ENCODE results near the gene TRIM59.
"Not testable (repeated sequence)": the region's sequence is repeated elsewhere in the genome, so short reads cannot be mapped to it uniquely, and the experiment has no call there.

Gene TRIM59

DNA sequence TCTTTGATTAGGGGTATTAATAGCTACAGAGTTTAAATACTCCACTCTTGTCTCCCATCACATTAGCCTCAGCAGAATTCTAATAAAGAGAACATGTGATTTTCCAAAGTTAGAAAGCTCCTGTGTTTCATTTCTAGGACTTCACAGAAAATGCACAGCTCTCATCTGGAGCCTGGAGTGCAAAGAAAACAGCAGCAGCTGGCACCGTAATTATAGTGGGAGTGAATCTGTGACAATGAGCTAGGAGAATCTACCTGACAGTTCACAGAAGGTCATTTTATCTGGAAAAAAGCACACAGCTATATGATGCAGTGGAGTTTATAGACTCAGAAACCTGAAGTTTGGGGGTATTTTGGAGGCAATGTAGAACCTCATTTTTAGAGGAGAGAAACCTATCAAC lies 5.4 kb upstream of the TRIM59 start:
- no peak for DNase-seq

DNA sequence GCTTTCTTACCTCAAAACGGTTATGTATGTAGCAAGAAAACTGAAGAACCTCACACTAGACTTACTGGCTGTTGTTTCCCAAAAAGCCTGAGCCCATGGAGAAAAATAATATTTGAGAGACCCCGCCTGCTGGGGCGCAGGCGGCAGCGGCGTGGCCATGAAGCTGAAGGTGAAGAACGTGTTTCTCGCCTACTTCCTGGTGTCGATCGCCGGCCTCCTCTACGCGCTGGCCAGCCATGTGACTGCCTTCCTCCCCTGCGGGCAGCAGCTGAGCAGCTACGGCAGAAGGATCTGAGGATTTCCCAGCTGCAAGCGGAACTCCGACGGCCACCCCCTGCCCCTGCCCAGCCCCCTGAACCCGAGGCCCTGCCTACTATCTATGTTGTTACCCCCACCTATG lies 2.7 kb upstream of the TRIM59 start:
- not testable (repeated sequence) for DNase-seq

DNA sequence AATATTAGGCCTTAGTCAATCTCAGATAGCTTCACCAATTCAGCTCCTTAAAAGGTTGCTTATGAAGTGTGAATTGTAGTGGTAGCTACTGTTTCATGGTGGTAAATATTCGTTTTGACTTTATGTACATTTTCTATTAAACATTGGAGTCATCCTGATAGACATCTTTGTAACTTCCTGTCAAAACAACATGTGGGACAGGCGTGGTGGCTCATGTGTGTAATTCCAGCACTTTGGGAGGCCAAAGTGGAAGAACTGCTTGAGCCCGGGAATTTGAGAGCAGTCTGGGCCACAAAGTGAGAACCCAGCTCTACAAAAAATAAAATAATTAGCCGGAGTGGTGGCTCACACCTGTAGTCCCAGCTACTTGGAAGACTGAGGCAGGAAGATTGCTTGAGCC lies 2.0 kb upstream of the TRIM59 start:
- DNase-seq = no peak

DNA sequence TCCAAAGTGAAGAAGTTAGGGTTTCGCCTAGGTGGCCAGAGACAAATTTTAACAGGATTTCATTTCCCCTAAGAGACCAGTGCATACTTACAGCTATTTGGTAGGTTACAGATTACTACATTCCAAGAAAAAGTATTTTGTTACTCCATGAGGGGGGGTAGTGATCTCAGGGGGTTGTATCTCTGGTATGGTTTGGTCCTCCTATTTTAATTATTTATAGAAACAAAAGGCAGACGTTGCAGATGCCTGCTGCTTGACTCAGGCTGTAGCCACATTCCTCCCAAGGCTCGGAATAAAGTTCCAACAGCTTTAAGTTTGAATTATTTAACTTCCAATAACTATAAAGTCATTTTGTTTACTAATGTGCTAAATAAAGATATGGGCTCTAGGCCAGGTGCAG lies 1.3 kb upstream of the TRIM59 start:
- no peak for DNase-seq

DNA sequence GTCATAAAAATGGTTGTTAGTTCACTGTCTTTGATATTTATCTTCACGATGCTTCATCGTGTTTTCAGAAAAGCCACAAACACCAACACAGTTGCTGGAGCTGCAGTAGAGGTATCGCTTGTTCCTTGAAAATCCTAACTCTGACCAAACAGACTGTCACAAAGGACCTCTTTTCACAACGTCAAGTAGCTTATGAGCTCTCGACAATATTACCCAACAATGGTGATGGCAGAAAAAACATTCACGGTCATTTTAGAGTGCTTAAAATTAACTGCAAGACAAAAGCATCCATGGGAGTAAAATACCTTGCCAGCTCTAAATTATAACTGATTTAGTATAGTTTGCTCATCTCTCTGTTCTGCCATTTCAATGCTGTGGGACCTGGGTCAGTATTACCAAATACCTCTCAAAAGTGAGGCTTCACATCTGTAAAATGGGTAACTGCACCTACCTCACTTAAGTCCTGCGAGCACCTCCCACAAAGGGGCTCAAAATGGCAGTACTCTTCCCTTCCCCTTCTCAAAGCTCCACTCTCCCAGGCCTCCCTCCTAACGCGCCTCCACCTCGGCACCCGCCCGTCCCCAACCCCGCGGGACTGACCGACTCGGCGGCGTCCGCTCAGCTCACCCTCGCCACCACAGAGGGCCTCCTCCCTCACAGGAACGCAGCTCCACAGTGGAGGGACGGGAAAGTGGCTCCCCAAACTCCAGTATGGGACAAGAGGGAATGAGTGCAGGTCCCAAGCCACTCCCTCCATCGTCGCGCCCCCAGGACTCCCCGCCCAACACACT lies 546 bp downstream of the TRIM59 start:
- DNase-seq = no peak

DNA sequence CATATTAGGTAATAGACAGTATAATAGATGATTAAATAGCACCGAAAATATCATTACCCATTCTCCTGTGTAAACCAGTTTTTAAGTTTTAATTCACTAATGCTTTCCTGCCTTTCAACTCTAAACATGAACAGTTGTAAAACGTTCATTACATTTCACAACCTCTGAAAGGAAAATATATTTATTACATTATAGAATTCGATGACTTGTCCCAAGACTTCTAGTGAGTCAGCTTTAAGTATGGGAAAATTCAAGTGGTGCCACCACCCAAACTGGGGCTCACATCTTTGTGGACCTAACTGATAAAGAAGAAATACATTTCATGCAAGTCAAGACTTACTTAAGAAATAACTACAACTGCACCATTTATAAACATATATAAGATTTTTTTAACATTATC lies 2.0 kb downstream of the TRIM59 start:
- DNase-seq = no peak

DNA sequence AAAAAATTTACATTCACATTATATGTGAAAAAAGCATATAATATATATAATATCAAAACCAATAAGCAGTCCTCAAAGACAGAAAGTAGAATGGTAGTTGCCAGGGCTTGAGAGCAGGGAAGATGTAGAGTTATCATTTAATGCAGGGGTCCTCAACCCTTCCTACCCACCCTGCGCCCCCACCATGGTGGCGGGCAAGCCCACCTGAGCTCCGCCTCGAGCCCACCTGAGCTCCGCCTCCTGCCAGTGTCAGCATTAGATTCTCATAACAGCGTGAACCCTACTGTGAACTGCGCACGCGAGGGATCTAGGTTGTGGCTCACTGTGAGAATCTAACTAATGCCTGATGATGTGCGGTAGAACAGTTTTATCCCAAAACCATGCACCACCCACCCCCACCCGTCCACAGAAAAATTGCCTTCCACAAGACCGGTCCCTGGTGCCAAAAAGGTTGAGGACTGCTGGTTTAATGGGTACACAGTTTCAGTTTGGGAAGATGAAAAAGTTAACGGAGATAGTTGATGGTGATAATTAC lies 3.0 kb downstream of the TRIM59 start:
- no peak for DNase-seq

DNA sequence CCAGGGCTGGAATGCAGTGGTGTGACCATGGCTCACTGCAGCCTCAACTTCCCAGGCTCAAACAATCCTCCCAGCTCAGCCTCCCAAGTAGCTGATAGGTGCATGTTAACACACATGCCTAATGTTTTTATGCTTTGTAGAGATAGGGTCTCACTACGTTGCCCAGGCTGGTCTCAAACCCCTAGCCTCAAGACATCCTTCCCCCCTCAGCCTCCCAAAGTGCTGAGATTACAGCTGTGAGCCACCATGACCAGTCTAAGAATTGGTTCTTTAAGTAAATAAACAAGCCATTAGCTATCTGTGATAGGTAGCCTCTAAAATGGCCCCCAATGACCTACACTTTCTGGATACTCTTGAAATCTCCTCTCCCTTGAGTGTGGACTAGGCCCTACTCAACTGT lies 3.7 kb downstream of the TRIM59 start:
- DNase-seq = no peak

DNA sequence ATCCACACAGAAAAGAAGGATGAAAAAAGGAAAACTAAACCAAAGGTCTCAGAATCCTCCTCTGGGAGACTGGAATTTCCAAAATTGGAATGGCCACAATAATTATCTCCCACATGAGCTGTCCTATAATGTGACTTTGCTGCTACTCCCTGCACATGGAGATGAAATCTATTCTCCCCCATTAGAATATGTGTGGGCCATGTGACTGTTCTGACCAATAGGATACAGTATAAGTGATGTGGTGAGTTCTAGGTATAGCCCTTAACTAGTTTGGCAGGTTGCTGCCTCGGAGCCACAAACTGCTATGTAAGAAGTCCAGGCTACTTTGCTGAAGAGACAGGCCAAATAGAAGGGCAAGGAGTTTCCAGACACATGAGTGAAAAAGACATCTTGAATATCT lies 5.2 kb downstream of the TRIM59 start:
- no peak for DNase-seq

DNA sequence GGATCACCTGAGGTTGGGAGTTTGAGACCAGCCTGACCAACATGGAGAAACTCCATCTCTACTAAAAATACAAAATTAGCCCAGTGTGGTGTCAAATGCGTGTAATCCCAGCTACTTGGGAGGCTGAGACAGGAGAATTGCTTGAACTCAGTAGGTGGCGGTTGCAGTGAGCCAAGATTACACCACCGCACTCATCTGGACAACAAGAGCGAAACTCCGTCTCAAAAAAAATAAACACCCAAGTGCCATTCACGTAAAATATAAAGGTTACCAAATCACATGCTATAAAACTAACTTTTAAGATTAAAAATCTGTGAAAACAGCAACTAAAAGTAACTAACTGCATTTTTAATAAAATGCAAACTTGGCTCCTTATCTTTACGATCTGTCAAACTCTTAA lies 8.9 kb downstream of the TRIM59 start:
- DNase-seq = no peak

DNA sequence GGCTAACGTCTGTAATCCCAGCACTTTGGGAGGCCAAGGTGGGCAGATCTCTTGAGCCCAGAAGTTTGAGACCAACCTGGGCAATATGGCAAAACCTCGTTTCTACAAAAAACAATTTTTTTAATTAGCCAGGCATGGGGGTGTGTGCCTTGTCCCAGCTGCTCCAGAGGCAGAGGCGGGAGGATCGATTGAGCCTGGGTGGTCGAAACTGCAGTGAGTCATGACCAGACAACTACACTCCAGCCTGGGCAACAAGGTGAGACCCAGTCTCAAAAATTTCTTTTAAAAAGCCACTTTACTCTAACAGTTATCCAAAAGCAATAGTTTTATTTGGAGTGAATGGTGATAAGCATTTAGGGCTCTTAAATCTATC lies 12.5 kb downstream of the TRIM59 start:
- no peak for DNase-seq

DNA sequence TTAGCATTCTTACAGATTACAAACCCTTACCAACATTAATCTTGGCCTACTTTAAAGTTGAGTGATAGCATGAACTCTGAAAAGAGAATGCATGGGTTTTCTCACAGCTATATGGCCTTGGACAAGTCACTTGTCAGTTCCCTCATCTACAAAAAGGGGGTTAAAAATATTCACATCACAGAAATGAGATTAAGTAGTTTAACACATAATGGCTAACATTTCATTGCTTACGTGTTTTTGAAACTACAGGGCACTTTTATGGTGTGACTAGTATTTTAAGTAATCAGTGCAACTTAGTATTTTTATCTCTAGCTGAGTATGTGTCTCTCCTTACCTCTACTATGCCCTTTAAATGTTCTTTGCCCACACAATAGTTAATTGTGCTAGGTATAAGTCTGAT lies 13.8 kb downstream of the TRIM59 start:
- no peak for DNase-seq

DNA sequence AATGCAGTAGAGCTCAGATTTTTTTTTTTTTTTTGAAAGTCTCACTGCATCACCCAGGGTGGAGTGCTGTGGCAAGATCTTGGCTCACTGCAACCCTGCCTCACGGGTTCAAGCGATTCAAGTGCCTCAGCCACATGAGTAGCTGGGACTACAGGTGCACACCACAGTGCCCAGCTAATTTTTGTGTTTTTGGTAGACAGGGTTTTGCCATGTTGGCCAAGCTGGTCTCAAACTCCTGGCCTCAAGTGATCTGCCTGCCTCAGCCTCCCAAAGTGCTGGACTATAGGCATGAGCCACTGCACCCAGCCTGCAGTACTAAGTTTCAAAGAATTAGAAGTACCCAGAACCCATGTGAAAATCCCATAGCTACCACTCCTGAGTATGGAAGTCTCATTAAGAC lies 14.5 kb downstream of the TRIM59 start:
- DNase-seq = no peak

DNA sequence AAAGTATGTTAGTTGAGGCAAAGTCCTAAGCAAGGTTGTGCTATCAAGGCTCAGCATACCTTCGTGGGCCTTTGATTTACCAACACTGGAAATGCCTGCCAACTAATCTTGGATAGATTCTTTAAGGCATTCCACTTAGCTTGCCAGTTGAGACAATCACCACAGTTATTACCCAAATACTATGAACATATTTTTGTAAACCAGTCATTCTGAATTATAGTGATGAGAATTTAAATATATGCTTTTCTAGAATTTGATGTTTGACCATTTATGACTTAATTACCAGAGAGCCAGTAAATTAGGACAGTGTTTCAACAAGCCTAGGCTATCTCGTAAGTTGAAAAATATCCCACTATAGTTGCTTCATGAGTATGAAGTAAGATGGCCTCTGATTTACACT lies 15.5 kb downstream of the TRIM59 start:
- DNase-seq = no peak

DNA sequence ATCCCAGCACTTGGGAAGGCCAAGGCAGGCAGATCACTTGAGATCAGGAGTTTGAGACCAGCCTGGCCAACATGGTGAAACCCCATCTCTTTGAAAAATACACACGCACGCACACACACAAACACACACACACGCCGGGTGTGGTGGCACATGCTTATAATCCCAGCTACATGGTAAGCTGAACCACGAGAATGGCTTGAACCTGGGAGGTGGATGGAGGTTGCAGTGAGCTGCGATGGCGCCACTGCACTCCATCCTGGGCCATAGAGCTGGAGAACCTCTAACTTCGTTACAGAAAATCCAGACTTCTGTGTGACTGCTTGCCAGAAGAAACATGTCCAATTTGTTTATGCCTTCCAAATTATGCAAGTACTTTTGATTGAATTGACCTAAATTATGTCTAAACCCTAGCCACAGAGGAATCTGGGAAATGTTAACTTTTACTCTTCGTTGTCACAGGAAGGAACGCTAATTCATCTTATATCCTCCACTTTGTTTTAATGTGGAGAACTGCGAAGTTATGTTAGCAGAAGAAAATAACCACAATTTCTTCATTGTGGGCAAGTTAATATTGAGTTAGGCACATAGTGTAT lies 21.7 kb downstream of the TRIM59 start:
- no peak for DNase-seq

DNA sequence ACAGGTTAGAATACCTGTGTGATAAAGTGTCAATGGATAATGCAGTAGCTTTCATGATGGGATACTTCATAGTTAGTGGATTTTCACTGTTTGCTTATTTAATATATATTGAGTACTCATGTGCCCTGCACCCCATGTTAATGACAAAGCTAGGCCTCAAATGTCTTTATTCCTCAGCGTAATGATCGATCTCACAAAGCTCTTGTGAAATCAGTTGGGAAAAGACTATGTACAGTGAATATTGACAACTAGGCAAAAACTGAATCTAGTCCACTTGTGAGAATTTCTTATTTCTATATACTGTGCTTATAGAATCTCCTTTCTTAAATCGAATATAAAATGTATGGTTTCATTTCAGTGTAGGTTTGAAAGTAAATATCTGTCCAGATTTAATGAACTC lies 32.3 kb downstream of the TRIM59 start:
- DNase-seq = no peak

DNA sequence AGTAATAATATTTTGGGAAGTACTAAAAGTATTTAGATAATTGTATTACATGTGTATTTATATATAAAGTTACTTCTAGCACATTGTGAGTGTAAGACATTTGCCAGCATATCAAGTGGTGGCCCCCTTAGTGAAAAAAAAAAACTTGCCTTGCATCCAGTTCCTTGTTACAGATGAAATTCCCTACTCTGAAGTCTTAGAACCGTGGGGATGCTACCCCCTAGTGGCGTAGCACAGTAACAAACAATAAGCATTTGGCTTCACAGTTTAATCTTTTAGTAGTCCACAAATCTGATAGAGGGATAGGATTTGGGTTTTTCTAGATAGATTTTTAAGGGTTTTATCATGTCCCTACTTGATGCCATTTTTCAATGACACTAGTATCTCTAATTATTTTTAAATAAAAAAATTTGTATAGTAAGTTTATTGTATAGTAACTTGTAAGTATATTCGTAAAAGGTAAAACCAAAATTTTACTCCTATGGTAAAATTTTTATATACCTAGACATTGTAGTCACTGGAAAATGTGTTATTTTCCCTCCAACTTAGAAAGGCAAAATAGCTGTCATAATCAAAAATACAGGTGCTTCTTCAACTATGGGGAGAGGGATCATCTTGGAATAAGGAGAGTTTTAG lies 35.9 kb downstream of the TRIM59 start:
- peak; percentile 46 to 72 for DNase-seq

DNA sequence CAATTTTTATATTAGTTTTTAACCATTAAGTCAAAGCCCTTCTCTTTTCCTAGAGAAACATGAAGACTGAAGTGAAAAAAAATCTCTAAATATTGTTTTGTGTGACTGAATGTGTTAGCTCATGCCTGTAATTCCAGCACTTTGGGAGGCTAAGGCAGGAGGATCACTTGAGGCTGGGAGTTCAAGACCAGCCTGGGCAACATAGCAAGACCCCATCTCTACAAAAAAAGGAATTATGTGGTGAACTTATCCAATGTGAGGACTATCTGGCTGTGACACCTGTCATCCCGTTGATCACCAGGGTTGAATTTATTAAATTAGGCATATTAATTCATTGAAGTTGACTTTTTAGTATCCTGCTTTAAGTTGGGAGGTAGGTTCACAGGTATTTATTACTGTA lies 37.1 kb downstream of the TRIM59 start:
- no peak for DNase-seq

DNA sequence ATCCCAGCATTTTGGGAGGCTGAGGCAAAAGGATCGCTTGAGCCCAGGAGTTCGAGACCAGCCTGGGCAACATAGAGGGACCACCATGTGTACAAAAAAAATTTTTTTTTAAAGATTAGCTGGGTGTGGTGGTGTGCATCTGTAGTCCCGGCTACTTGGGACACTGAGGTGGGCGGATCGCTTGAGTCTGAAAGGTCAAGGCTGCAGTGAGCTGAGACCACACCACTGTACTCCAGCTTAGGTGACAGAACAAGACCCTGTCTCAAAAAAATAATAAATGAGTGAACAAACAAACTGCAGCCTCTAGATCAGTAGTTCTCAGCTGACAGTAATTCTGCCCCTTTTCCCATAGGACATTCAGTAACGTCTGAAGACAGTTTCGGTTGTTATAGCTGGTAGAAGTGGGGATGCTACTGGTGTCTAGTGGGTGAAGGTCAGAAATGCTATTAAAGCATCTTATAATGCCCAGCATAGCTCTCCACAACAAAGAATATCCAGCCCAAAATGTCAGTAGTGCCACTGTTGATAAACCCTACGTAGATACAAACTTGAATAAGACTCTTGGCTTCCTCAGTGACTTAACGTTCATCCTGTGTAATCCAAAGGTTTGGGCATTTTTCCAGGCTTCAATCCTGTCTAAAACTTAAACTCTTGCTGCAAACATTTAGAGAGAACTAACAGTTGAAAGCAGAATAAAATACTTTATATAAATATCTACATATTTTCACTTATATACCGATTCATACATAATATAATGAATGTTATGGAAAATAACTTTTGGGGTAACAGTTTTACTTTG lies 39.6 kb downstream of the TRIM59 start:
- no peak for DNase-seq

DNA sequence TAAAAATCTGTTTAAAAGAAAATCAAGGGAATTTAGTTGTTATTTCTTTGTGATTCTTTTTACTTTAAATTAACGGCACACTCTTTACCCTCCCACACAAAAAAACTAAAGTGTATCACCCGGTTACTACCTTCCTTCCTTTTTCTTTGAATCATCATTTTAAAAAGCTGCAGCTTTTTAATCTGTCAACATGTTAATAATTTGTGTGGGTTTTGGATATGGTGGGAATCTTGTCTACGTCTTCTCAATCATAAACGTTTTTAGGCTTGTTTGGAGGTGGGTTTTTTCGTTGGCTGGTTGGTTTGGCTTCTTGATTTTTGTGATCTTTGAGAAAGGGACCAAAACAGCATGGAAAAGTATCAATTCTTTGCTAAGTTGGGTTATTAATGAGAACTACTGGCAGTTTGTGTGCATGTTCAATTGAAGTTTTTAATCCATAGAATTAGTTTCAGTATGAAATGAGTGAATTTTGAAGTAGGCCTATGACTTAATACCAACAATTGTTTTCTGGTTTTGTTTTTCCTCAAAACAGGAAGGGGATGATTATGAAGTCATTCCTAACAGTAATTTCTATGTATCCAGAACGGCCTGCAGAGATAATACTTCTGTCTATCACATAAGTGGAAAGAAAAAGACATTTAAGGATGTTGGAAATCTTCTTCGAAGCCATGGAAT lies 45.7 kb downstream of the TRIM59 start:
- DNase-seq = no peak

DNA sequence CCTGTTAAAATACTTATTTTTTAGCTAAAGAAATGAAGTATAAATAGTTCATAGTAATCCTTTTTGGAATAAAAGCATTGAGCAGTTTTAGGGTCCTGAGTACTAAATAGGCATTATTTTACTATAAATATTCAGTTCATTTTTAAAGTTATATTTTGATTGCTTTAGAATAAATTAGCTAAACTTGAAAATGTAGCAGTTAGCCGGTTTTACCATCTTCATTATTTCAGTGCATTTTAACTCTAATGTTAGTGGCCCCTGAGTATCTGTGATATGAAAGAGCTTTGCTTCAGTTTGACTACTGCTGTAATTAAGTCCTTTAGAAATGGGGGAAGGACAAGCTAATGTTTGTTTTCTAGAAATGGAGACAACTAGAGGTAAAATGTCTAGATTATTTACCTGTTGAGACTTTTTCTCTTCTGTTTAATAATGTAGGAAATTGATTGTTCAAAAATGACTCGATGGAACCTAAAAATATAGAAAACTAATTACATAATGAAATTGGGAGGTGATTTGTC lies 46.5 kb downstream of the TRIM59 start:
- no peak for DNase-seq

DNA sequence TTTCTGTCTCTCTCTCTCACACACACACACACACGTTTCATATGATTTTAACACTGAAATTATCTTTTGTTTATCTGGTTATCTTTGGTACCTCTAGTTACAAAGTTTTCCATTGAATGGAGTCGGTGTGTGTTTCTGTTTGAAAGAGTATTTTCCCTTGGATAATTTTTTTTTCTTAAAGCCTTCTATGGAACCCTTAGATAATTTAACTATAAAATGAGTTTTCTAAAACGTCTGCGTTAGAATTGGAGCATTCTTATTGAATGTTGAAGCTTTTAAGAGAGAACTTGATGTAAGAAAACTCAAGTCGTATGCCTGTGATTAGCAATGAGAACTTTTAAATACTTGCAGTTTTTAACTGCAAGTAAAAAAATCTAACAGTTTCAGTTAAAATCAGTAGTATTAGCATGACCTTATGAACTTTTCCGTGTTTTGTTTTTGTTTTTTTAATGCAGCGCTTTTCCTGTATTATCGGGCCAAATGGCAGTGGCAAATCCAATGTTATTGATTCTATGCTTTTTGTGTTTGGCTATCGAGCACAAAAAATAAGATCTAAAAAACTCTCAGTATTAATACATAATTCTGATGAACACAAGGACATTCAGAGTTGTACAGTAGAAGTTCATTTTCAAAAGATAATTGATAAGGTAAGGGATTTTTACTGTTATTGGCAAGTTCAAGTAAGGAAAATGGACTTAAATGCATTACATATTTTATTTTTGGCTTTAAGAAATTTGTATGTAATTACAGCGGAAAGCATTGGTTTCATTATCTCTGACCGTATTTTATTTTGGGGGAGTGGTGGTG lies 47.2 kb downstream of the TRIM59 start:
- no peak for DNase-seq

Measured in activated CD4-positive, alpha-beta T cell treated with anti-CD3 and anti-CD28 coated beads for 4 hours (primary cell).